GM19455 (cell line): ENCODE measurements around the gene DCAF8.

Source experiments
- ATAC-seq: cut with Tn5 transposase; IDR thresholded peaks from one replicate; pipeline ENCODE4 v1.9.1; 2021; ENCODE audit not compliant: unreplicated experiment

DCAF8 gene

GRCh38 chr1:160171980-160172379 lies 90.4 kb downstream of the DCAF8 start:
- no peak for ATAC-seq

DNA sequence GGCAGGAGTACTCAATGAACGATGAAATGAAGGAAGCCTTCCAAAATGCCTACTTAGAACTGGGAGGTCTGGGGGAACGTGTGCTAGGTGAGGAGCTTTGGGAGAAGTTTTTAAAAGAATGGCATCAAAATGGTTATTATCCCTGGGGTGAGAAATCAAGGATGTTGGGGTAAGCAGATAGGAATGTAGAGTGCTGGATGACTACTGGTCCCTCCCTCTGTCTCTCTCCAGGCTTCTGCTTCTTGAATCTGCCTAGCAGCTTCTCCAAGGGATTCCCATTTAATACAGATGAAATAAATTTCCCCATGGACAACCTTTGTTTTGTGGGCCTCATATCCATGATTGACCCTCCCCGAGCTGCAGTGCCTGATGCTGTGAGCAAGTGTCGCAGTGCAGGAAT lies 91.0 kb downstream of the DCAF8 start:
- ATAC-seq: no peak

GRCh38 chr1:160169553-160170399 lies 92.6 kb downstream of the DCAF8 start:
- ATAC-seq: peak; percentile 75

DNA sequence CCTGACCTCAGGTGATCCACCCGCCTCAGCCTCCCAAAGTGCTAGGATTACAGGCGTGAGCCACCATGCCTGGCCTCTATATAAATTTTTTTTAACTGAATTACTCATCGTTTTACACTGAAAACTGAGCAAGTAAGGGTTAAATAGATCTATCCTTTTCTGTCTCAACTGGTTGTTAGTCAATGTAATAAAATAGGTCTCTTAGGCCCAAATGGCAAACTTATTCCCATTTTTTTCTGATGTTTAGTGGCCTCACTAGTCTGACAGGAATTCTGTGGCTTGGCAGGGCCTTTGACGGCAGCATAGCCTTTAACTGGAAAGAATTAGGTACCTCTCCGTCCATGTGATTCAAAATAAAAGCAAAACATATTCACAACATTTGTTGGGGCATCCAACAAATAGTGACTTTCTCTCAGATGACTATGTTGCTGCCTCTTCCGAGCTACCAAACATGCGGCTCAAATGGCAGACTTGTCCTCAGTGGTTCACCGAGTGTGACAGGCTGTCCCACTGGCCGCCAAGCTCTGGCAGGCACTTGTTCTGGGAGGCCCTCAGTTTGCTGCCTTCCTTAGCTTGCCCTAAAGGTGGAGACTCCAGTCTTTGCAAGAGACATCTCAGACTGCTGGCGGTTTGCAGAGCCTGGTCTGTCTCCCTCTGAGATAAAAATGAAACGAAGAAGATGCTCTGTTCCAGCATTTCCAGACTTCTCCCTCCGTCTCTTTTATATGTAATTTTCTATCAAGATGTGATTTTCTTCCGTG lies 93.6 kb downstream of the DCAF8 start:
- no peak for ATAC-seq

- no peak for ATAC-seq
These were observed 94.3 kb downstream of the DCAF8 start for GRCh38 chr1:160168016-160168415.

DNA sequence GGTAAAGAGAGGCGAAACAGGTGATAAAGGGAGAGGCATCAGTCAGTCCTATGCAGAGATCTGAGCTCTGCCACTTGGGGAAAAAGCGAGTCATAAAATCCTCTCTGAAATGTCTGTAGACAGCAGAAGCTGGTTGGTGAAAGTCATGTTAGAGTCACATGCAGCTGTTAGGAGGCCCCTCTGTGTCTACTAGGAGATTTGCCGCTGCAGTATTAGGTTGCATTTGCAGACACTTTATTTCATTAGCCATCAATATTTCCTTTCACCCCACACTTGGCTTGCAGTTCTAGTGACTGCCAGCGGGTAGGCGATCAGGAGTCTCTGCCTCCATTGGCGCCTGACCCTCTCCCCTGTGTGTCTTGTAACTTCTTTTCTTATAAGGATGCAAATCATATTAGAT lies 94.8 kb downstream of the DCAF8 start:
- ATAC-seq: no peak

DNA sequence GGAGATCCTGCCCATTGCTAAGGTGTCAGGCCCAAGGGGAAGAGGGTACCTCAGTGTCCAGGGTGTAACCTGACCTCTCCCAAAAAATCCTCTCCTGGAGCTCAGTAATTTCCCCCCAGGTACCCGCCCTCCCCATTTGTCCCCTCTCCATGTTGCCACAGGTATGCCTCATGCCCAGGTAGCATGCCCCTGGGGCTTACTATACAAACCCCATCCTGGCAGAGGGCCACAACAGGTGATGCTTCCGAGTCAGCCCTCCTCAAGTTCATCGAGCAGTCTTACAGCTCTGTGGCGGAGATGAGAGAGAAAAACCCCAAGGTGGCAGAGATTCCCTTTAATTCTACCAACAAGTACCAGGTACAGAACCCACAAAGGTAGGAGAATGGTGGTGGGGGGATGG lies 95.3 kb downstream of the DCAF8 start:
- ATAC-seq: no peak

GRCh38 chr1:160166166-160166868 lies 96.0 kb downstream of the DCAF8 start:
- ATAC-seq: no peak
